ENCODE data around the gene CCZ1B.
"Not testable (repeated sequence)": the region's sequence is repeated elsewhere in the genome, so short reads cannot be mapped to it uniquely, and the experiment has no call there.

The CCZ1B gene

GRCh38 chr7:6826151-6826550 is at the start of gene CCZ1B:
Gene CCZ1B, minus strand, starts transcription at chr7:6826275. Its CDS starts 78 bp downstream, at chr7:6826197.
- not testable (repeated sequence) for H3F3A ChIP-seq (ENCODE audit: insufficient read depth); H3K27ac ChIP-seq (ENCODE audit: low read depth, low read length); H3K9me3 ChIP-seq (ENCODE audit: insufficient read depth, low read length); H3K27me3 ChIP-seq (ENCODE audit: low read length); H3K36me3 ChIP-seq (ENCODE audit: low read length); H3K79me2 ChIP-seq (ENCODE audit: insufficient read depth, low read length); H4K20me1 ChIP-seq (ENCODE audit: low read depth, low read length); H3K9me2 ChIP-seq (replicated peaks; ENCODE audit: insufficient read depth, low read length)
- H2AFZ ChIP-seq (ENCODE audit: low read depth, low read length, severe bottlenecking): peak within 1 kb of the TSS; percentile 80
- peak within 1 kb of the TSS; percentile 53 for H3K4me3 ChIP-seq (ENCODE audit: insufficient read depth, low read length, poor library complexity, severe bottlenecking)
- peak within 1 kb of the TSS; percentile 62 for H3K4me2 ChIP-seq (ENCODE audit: low read depth, low read length, poor library complexity, severe bottlenecking)
- peak within 1 kb of the TSS; percentile 46 for H3K9ac ChIP-seq (ENCODE audit: low read length)
- peak; percentile 23 for TF ChIP-seq CTCF (IDR thresholded peaks at IDR 0.05; ENCODE audit: insufficient read depth, low read length, poor library complexity, severe bottlenecking)

- not testable (repeated sequence) for H3K27ac ChIP-seq (ENCODE audit: low read depth, low read length); H2AFZ ChIP-seq (ENCODE audit: low read depth, low read length, severe bottlenecking); H3K9ac ChIP-seq (ENCODE audit: low read length); H3F3A ChIP-seq (ENCODE audit: insufficient read depth); H3K9me2 ChIP-seq (replicated peaks; ENCODE audit: insufficient read depth, low read length); H3K36me3 ChIP-seq (ENCODE audit: low read length); H3K4me2 ChIP-seq (ENCODE audit: low read depth, low read length, poor library complexity, severe bottlenecking); H4K20me1 ChIP-seq (ENCODE audit: low read depth, low read length); H3K4me3 ChIP-seq (ENCODE audit: insufficient read depth, low read length, poor library complexity, severe bottlenecking); H3K79me2 ChIP-seq (ENCODE audit: insufficient read depth, low read length); H3K9me3 ChIP-seq (ENCODE audit: insufficient read depth, low read length); H3K27me3 ChIP-seq (ENCODE audit: low read length)
Observed at GRCh38 chr7:6875022-6875421, 48.9 kb upstream of the CCZ1B start.

- not testable (repeated sequence) for H3K27ac ChIP-seq (ENCODE audit: low read depth, low read length); H3K9ac ChIP-seq (ENCODE audit: low read length); H3K9me3 ChIP-seq (ENCODE audit: insufficient read depth, low read length); H3F3A ChIP-seq (ENCODE audit: insufficient read depth); H3K4me2 ChIP-seq (ENCODE audit: low read depth, low read length, poor library complexity, severe bottlenecking); H3K4me3 ChIP-seq (ENCODE audit: insufficient read depth, low read length, poor library complexity, severe bottlenecking); H3K36me3 ChIP-seq (ENCODE audit: low read length); H3K9me2 ChIP-seq (replicated peaks; ENCODE audit: insufficient read depth, low read length); H2AFZ ChIP-seq (ENCODE audit: low read depth, low read length, severe bottlenecking); H3K79me2 ChIP-seq (ENCODE audit: insufficient read depth, low read length); H4K20me1 ChIP-seq (ENCODE audit: low read depth, low read length); H3K27me3 ChIP-seq (ENCODE audit: low read length)
Observed at GRCh38 chr7:6872246-6872945, 46.3 kb upstream of the CCZ1B start.

GRCh38 chr7:6871421-6872144 is 45.5 kb upstream of the CCZ1B start:
- H3K4me2 ChIP-seq (ENCODE audit: low read depth, low read length, poor library complexity, severe bottlenecking); H3K27ac ChIP-seq (ENCODE audit: low read depth, low read length); H3K9me2 ChIP-seq (replicated peaks; ENCODE audit: insufficient read depth, low read length); H3K4me3 ChIP-seq (ENCODE audit: insufficient read depth, low read length, poor library complexity, severe bottlenecking); H3K9me3 ChIP-seq (ENCODE audit: insufficient read depth, low read length); H2AFZ ChIP-seq (ENCODE audit: low read depth, low read length, severe bottlenecking); H4K20me1 ChIP-seq (ENCODE audit: low read depth, low read length); H3K79me2 ChIP-seq (ENCODE audit: insufficient read depth, low read length); H3K36me3 ChIP-seq (ENCODE audit: low read length); H3K27me3 ChIP-seq (ENCODE audit: low read length); H3K9ac ChIP-seq (ENCODE audit: low read length); H3F3A ChIP-seq (ENCODE audit: insufficient read depth): not testable (repeated sequence)

GRCh38 chr7:6864751-6865150 is 38.7 kb upstream of the CCZ1B start:
- H3K79me2 ChIP-seq (ENCODE audit: insufficient read depth, low read length): not testable (repeated sequence)

GRCh38 chr7:6864188-6864587 is 38.1 kb upstream of the CCZ1B start:
- not testable (repeated sequence) for H3K9me2 ChIP-seq (replicated peaks; ENCODE audit: insufficient read depth, low read length); H3K27ac ChIP-seq (ENCODE audit: low read depth, low read length); H3K27me3 ChIP-seq (ENCODE audit: low read length); H3K79me2 ChIP-seq (ENCODE audit: insufficient read depth, low read length); H3K4me3 ChIP-seq (ENCODE audit: insufficient read depth, low read length, poor library complexity, severe bottlenecking); H3K9ac ChIP-seq (ENCODE audit: low read length); H2AFZ ChIP-seq (ENCODE audit: low read depth, low read length, severe bottlenecking); H3K9me3 ChIP-seq (ENCODE audit: insufficient read depth, low read length); H3F3A ChIP-seq (ENCODE audit: insufficient read depth); H3K36me3 ChIP-seq (ENCODE audit: low read length); H3K4me2 ChIP-seq (ENCODE audit: low read depth, low read length, poor library complexity, severe bottlenecking); H4K20me1 ChIP-seq (ENCODE audit: low read depth, low read length)

More at GRCh38 chr7:6864751-6865150, 38.7 kb upstream of the CCZ1B start:
- H4K20me1 ChIP-seq (ENCODE audit: low read depth, low read length); H3K9me2 ChIP-seq (replicated peaks; ENCODE audit: insufficient read depth, low read length); H3K4me2 ChIP-seq (ENCODE audit: low read depth, low read length, poor library complexity, severe bottlenecking); H3K4me3 ChIP-seq (ENCODE audit: insufficient read depth, low read length, poor library complexity, severe bottlenecking); H3F3A ChIP-seq (ENCODE audit: insufficient read depth); H3K36me3 ChIP-seq (ENCODE audit: low read length); H3K9ac ChIP-seq (ENCODE audit: low read length); H3K27me3 ChIP-seq (ENCODE audit: low read length); H3K9me3 ChIP-seq (ENCODE audit: insufficient read depth, low read length); H2AFZ ChIP-seq (ENCODE audit: low read depth, low read length, severe bottlenecking); H3K27ac ChIP-seq (ENCODE audit: low read depth, low read length): not testable (repeated sequence)

DNA sequence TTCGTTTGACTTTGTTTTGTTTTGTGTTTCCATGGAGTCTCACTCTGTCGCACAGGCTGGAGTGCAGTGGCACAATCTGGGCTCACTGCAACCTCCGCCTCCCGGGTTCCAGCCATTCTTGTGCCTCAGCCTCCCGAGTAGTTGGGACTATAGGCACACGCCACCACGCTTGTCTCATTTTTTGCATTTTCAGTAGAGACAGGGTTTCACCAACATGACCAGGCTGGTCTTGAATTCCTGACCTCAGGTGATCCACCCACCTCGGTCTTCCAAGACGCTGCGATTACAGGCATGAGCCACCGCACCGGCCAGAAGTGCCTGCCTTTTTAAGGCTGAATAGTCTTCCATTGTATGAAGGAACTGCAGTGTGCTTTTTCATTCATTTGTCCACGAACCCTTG is 36.8 kb upstream of the CCZ1B start:
- not testable (repeated sequence) for H4K20me1 ChIP-seq (ENCODE audit: low read depth, low read length); H2AFZ ChIP-seq (ENCODE audit: low read depth, low read length, severe bottlenecking); H3K27me3 ChIP-seq (ENCODE audit: low read length); H3K36me3 ChIP-seq (ENCODE audit: low read length); H3K9me3 ChIP-seq (ENCODE audit: insufficient read depth, low read length); H3K4me3 ChIP-seq (ENCODE audit: insufficient read depth, low read length, poor library complexity, severe bottlenecking); H3K9me2 ChIP-seq (replicated peaks; ENCODE audit: insufficient read depth, low read length); H3F3A ChIP-seq (ENCODE audit: insufficient read depth); H3K4me2 ChIP-seq (ENCODE audit: low read depth, low read length, poor library complexity, severe bottlenecking); H3K9ac ChIP-seq (ENCODE audit: low read length); H3K27ac ChIP-seq (ENCODE audit: low read depth, low read length); H3K79me2 ChIP-seq (ENCODE audit: insufficient read depth, low read length)

All from SU-DHL-6 (cell line).